Measurements from ENCODE around the gene HIVEP3.

HIVEP3 gene

GRCh38 chr1:41702771-41703170 lies 216.0 kb downstream of the HIVEP3 start:
- TF ChIP-seq EZH2phosphoT487 (IDR thresholded peaks at IDR 0.05; ENCODE audit: borderline replicate concordance), result no peak
- no peak for TF ChIP-seq CTCF (conservative IDR thresholded peaks at IDR 0.05; ENCODE audit: low read length)
- Histone ChIP-seq H3K4me1 (ENCODE audit: insufficient read depth, low read length, poor library complexity, severe bottlenecking) (peaks cover 4% of the 10 kb centered on the region), H3K9me2 (replicated peaks; ENCODE audit: low read depth, low read length) (no peaks in the 10 kb centered on the region), H2AFZ (ENCODE audit: low read length) (no peak overlapping the region), H4K20me1 (ENCODE audit: insufficient read depth, low read length, poor library complexity, severe bottlenecking) (no peaks in the 10 kb centered on the region), H3K9me3 (ENCODE audit: insufficient read depth, low read depth, low read length) (no peaks in the 10 kb centered on the region), H3K79me2 (ENCODE audit: insufficient read depth, low read length) (no peaks in the 10 kb centered on the region), H3K27me3 (ENCODE audit: insufficient read depth, low read length, poor library complexity, severe bottlenecking) (no peaks in the 10 kb centered on the region), H3K36me3 (ENCODE audit: insufficient read depth, low read length) (no peaks in the 10 kb centered on the region), H3F3A (ENCODE audit: low read depth) (no peaks in the 10 kb centered on the region), H3K9ac (ENCODE audit: low read depth, low read length, poor library complexity, severe bottlenecking) (no peak overlapping the region), H3K4me3 (ENCODE audit: low read length, poor library complexity, severe bottlenecking) (no peak overlapping the region), H3K4me2 (ENCODE audit: low read depth, low read length, poor library complexity, severe bottlenecking) (no peak overlapping the region)

- Histone ChIP-seq H2AFZ (ENCODE audit: low read length) (no peak overlapping the region), H3K9me2 (replicated peaks; ENCODE audit: low read depth, low read length) (no peaks in the 10 kb centered on the region), H3F3A (ENCODE audit: low read depth) (no peaks in the 10 kb centered on the region), H3K27me3 (ENCODE audit: insufficient read depth, low read length, poor library complexity, severe bottlenecking) (no peaks in the 10 kb centered on the region), H3K36me3 (ENCODE audit: insufficient read depth, low read length) (no peaks in the 10 kb centered on the region), H4K20me1 (ENCODE audit: insufficient read depth, low read length, poor library complexity, severe bottlenecking) (no peaks in the 10 kb centered on the region), H3K9ac (ENCODE audit: low read depth, low read length, poor library complexity, severe bottlenecking) (no peak overlapping the region), H3K9me3 (ENCODE audit: insufficient read depth, low read depth, low read length) (no peaks in the 10 kb centered on the region), H3K4me3 (ENCODE audit: low read length, poor library complexity, severe bottlenecking) (no peak overlapping the region), H3K4me1 (ENCODE audit: insufficient read depth, low read length, poor library complexity, severe bottlenecking) (peaks cover 4% of the 10 kb centered on the region), H3K4me2 (ENCODE audit: low read depth, low read length, poor library complexity, severe bottlenecking) (no peak overlapping the region), H3K79me2 (ENCODE audit: insufficient read depth, low read length) (no peaks in the 10 kb centered on the region)
- TF ChIP-seq CTCF (conservative IDR thresholded peaks at IDR 0.05; ENCODE audit: low read length) (no peak), EZH2phosphoT487 (IDR thresholded peaks at IDR 0.05; ENCODE audit: borderline replicate concordance) (no peak)
These were observed 217.7 kb downstream of the HIVEP3 start for GRCh38 chr1:41700986-41701535.

GRCh38 chr1:41700581-41700980 lies 218.1 kb downstream of the HIVEP3 start:
- Histone ChIP-seq H4K20me1 (ENCODE audit: insufficient read depth, low read length, poor library complexity, severe bottlenecking) (no peaks in the 10 kb centered on the region), H3K4me3 (ENCODE audit: low read length, poor library complexity, severe bottlenecking) (no peak overlapping the region), H3K9ac (ENCODE audit: low read depth, low read length, poor library complexity, severe bottlenecking) (no peak overlapping the region), H3K4me2 (ENCODE audit: low read depth, low read length, poor library complexity, severe bottlenecking) (no peak overlapping the region), H3K79me2 (ENCODE audit: insufficient read depth, low read length) (no peaks in the 10 kb centered on the region), H3K9me2 (replicated peaks; ENCODE audit: low read depth, low read length) (no peaks in the 10 kb centered on the region), H3K36me3 (ENCODE audit: insufficient read depth, low read length) (no peaks in the 10 kb centered on the region), H3F3A (ENCODE audit: low read depth) (no peaks in the 10 kb centered on the region), H3K4me1 (ENCODE audit: insufficient read depth, low read length, poor library complexity, severe bottlenecking) (peaks cover 5% of the 10 kb centered on the region), H3K27me3 (ENCODE audit: insufficient read depth, low read length, poor library complexity, severe bottlenecking) (no peaks in the 10 kb centered on the region), H2AFZ (ENCODE audit: low read length) (no peak overlapping the region), H3K9me3 (ENCODE audit: insufficient read depth, low read depth, low read length) (no peaks in the 10 kb centered on the region)
- no peak for TF ChIP-seq CTCF (conservative IDR thresholded peaks at IDR 0.05; ENCODE audit: low read length)
- no peak for TF ChIP-seq EZH2phosphoT487 (IDR thresholded peaks at IDR 0.05; ENCODE audit: borderline replicate concordance)

All from Loucy (cell line).